Stimulated activated naive B cell treated with anti-CD40 and anti-IgM and Interleukin-4, amounts not matched to agents 10 μg/mL and 1 μg/mL and 100 μg/mL, for 72 hours (primary cell): ENCODE measurements around the gene TTR.

ENCODE experiments used
- ATAC-seq, 2 donors: fragments of 150-1000 bp; cut with Tn5 transposase; replicated peaks; 2 replicates each; pipeline ENCODE4 v1.10.0; 2021; ENCODE audit warnings: moderate library complexity in 1 of 2
- DNase-seq: peaks from one replicate; pipeline ENCODE4 v3.0.0; 2021
- H3K27ac Mint-ChIP-seq: one replicate; pipeline ENCODE4 v1.8.0; 2022; ENCODE audit warnings: mild to moderate bottlenecking, mixed read lengths
- H3K27me3 Mint-ChIP-seq, 2 donors: one replicate each; pipeline ENCODE4 v1.8.0; 2022; ENCODE audit warnings: mixed read lengths in 2 of 2
- H3K36me3 Mint-ChIP-seq, 2 donors: one replicate each; pipeline ENCODE4 v1.8.0; 2022; ENCODE audit warnings: mixed read lengths in 2 of 2, mild to moderate bottlenecking in 1 of 2
- H3K4me1 Mint-ChIP-seq, 2 donors: one replicate each; pipeline ENCODE4 v1.8.0; 2022; ENCODE audit warnings: mixed read lengths in 2 of 2, mild to moderate bottlenecking in 1 of 2
- H3K4me3 Mint-ChIP-seq, 2 donors: one replicate each; pipeline ENCODE4 v1.8.0; 2022; ENCODE audit warnings: mild to moderate bottlenecking in 2 of 2, mixed read lengths in 2 of 2, moderate library complexity in 1 of 2
- H3K9me3 Mint-ChIP-seq, 2 donors: one replicate each; pipeline ENCODE4 v1.8.0; 2022; ENCODE audit warnings: mixed read lengths in 2 of 2, mild to moderate bottlenecking in 1 of 2

The TTR gene

DNA sequence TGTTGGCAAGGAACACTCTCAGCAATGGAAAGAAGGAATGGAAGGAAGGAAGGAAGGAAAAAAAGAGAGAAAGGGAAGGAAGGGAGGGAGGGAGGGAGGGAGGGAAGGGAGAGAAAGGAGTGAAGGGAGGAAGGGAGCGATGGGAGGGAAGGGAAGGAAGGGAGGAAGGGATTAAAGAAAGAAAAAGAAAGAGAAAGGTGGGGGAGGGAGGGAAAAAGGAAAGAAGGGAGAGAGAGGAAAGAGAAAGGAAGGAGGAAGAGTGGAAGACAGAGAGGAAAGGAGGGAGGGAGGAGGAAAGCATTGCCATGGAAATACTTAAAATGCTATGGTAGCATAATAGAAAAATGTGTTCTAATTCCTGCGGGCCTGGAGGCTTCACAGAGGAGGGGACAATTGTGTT lies 22.4 kb downstream of the TTR start:
- peaks cover 12 to 14% of the 10 kb centered on the region in 2 donors for H3K4me1 Mint-ChIP-seq
- ATAC-seq (no peak), DNase-seq (no peak)
- H3K27ac Mint-ChIP-seq, result no peak overlapping the region
- no peaks in the 10 kb centered on the region for H3K36me3 Mint-ChIP-seq
- H3K27me3 Mint-ChIP-seq, result peaks cover 0 to 4% of the 10 kb centered on the region in 2 donors
- no peak overlapping the region for H3K4me3 Mint-ChIP-seq
- H3K9me3 Mint-ChIP-seq, result no peaks in the 10 kb centered on the region

DNA sequence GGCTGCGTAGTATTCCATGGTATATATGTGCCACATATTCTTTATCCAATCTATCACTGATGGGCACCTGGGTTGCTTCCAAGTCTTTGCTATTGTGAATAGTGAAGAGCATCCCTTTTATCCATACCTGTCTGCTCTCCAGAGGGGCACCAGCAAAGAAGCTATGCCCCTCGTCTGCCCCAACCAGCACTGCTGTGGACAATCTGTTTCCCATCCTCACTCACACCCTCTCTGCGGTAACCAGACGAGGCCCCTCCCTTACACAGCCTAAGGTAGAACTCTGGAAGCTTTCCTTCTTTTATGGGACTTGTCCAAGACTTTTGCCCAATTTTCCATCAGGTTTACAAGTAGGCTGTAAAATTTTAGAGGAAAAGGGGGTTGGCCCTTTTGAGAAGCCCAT lies 24.9 kb downstream of the TTR start:
- Mint-ChIP-seq H3K9me3 (no peaks in the 10 kb centered on the region), H3K4me1 (peaks cover 12 to 13% of the 10 kb centered on the region in 2 donors), H3K27me3 (peaks cover 0 to 6% of the 10 kb centered on the region in 2 donors), H3K27ac (peak overlapping the region; percentile 59), H3K4me3 (no peak overlapping the region), H3K36me3 (no peaks in the 10 kb centered on the region)
- peak in 1 of 2 donors; percentile 66 for ATAC-seq
- no peak for DNase-seq

DNA sequence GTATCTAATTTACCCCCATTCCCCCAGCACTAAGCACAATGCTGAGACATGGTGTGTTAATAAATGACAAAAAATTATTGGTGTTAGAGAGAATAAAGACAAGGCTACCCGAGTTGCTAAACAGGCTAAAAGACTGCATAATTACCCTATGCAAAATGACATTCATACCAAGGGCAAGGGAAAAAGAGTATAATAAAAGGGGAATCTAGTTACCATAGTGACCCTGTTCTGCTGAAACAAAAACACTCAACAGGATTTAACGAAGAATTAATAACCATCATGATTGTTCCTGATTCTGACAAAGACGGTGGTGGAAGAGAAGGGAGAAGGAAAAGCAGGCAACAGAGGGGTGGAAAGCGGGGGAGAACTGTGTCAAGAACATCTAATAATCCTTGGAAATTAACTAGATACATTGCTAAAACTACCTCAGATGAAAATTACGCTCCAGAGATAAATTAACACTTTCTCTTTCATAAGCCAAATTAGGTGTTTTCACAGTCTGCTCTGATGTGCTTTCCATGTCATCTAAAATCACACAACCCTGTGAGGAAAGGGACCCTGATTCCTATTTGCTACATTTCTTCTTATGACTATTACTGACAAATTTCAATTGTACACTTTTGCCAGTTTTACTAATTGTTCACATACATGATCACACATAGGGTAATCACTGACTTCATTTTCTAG lies 25.5 kb downstream of the TTR start:
- peaks cover 0 to 6% of the 10 kb centered on the region in 2 donors for H3K27me3 Mint-ChIP-seq
- ATAC-seq (peak; percentile 53 to 75), DNase-seq (no peak)
- peak overlapping the region; percentile 11 to 24 for H3K4me3 Mint-ChIP-seq
- peak overlapping the region; percentile 59 for H3K27ac Mint-ChIP-seq
- no peaks in the 10 kb centered on the region for H3K9me3 Mint-ChIP-seq
- H3K36me3 Mint-ChIP-seq, result no peaks in the 10 kb centered on the region
- peaks cover 12 to 13% of the 10 kb centered on the region in 2 donors for H3K4me1 Mint-ChIP-seq

DNA sequence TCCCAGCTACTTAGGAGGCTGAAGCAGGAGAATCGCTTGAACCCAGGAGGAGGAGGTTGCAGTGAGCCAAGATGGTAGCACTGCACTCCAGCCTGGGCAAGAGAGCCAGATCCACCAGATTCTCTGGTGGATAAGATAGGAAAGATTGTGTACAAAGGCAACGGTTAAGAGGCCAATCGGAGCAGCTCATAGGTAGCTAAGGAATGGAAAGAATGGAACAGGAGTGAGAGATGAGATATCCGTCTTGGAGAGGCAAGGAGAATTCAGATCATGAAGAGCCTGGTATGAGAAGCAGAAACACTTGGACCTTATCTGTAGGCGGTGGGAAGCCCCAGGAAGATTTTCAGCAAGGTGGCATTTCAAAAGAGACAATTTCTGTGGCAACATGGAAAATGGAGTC lies 27.1 kb downstream of the TTR start:
- no peaks in the 10 kb centered on the region for H3K36me3 Mint-ChIP-seq
- H3K4me1 Mint-ChIP-seq, result peaks cover 12 to 13% of the 10 kb centered on the region in 2 donors
- peaks cover 0 to 6% of the 10 kb centered on the region in 2 donors for H3K27me3 Mint-ChIP-seq
- no peak overlapping the region for H3K27ac Mint-ChIP-seq
- no peak overlapping the region for H3K4me3 Mint-ChIP-seq
- DNase-seq (no peak), ATAC-seq (no peak)
- H3K9me3 Mint-ChIP-seq, result no peaks in the 10 kb centered on the region

DNA sequence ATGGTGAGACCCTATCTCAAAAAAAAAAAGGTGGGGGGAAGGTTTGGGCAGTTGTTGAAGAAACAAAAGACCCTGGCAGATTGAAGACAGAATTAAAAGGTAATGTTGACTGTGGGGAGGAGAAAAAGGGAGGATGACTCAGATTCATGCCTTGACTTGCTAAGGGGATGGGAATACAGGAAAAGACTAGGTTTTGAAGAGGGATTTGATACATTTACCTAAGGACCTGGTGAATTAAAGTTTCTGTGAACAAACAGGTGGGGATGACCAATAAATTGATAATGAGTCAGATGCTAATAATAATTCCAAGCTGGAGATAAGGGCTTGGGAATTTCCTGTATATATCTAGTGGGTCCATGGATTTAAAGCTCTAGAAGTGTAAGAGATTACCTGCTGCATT lies 27.6 kb downstream of the TTR start:
- no peak overlapping the region for H3K4me3 Mint-ChIP-seq
- peaks cover 12 to 13% of the 10 kb centered on the region in 2 donors for H3K4me1 Mint-ChIP-seq
- no peaks in the 10 kb centered on the region for H3K36me3 Mint-ChIP-seq
- DNase-seq, result no peak
- ATAC-seq, result no peak
- no peak overlapping the region for H3K27ac Mint-ChIP-seq
- peaks cover 0 to 6% of the 10 kb centered on the region in 2 donors for H3K27me3 Mint-ChIP-seq
- no peaks in the 10 kb centered on the region for H3K9me3 Mint-ChIP-seq

GRCh38 chr18:31624892-31625640 lies 33.4 kb downstream of the TTR start:
- H3K9me3 Mint-ChIP-seq, result no peaks in the 10 kb centered on the region
- DNase-seq (no peak), ATAC-seq (no peak)
- no peaks in the 10 kb centered on the region for H3K27me3 Mint-ChIP-seq
- no peaks in the 10 kb centered on the region for H3K36me3 Mint-ChIP-seq
- H3K4me3 Mint-ChIP-seq, result no peak overlapping the region
- H3K27ac Mint-ChIP-seq, result no peak overlapping the region
- peaks cover 1 to 2% of the 10 kb centered on the region in 2 donors for H3K4me1 Mint-ChIP-seq

- Mint-ChIP-seq H3K36me3 (no peaks in the 10 kb centered on the region), H3K27ac (no peak overlapping the region), H3K4me1 (peaks cover 2 to 6% of the 10 kb centered on the region in 2 donors), H3K4me3 (no peak overlapping the region), H3K9me3 (no peaks in the 10 kb centered on the region), H3K27me3 (no peaks in the 10 kb centered on the region)
- ATAC-seq, result no peak
- DNase-seq, result no peak
These were observed 34.7 kb downstream of the TTR start for GRCh38 chr18:31626409-31626808.

GRCh38 chr18:31630549-31630948 lies 38.9 kb downstream of the TTR start:
- Mint-ChIP-seq H3K36me3 (peaks cover 0 to 4% of the 10 kb centered on the region in 2 donors), H3K27ac (no peak overlapping the region), H3K4me1 (peaks cover 15 to 22% of the 10 kb centered on the region in 2 donors), H3K4me3 (no peak overlapping the region), H3K27me3 (peaks cover 4 to 6% of the 10 kb centered on the region in 2 donors), H3K9me3 (no peaks in the 10 kb centered on the region)
- DNase-seq (no peak), ATAC-seq (no peak)

DNA sequence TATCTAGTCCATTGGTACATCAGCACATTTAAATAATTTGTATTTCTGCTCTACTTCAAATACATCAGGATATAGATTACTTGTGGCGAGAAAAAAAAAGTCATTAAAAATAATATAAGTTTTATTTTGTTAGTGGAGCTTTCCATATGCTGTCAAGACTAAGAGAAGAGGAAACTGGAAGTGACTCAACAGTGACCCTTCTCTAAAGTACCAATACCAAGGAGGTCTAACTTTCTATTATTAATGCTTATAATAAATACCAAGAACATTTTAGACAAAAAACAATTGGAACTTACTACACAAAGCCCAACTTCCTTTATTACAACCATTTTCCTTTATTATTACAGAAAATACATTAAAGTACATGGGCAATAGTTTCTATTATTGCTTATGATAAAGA lies 39.8 kb downstream of the TTR start:
- H3K4me3 Mint-ChIP-seq, result no peak overlapping the region
- peaks cover 0 to 7% of the 10 kb centered on the region in 2 donors for H3K36me3 Mint-ChIP-seq
- H3K27me3 Mint-ChIP-seq, result peaks cover 4 to 6% of the 10 kb centered on the region in 2 donors
- DNase-seq (no peak), ATAC-seq (no peak)
- H3K9me3 Mint-ChIP-seq, result no peaks in the 10 kb centered on the region
- H3K27ac Mint-ChIP-seq, result no peak overlapping the region
- H3K4me1 Mint-ChIP-seq, result peaks cover 15 to 22% of the 10 kb centered on the region in 2 donors

- H3K9me3 Mint-ChIP-seq, result no peaks in the 10 kb centered on the region
- DNase-seq (no peak), ATAC-seq (no peak)
- H3K4me3 Mint-ChIP-seq, result no peak overlapping the region
- H3K4me1 Mint-ChIP-seq, result peaks cover 15 to 22% of the 10 kb centered on the region in 2 donors
- H3K27ac Mint-ChIP-seq, result no peak overlapping the region
- peaks cover 0 to 10% of the 10 kb centered on the region in 2 donors for H3K36me3 Mint-ChIP-seq
- H3K27me3 Mint-ChIP-seq, result peaks cover 4 to 6% of the 10 kb centered on the region in 2 donors
These were observed 40.7 kb downstream of the TTR start for GRCh38 chr18:31632356-31632755.

DNA sequence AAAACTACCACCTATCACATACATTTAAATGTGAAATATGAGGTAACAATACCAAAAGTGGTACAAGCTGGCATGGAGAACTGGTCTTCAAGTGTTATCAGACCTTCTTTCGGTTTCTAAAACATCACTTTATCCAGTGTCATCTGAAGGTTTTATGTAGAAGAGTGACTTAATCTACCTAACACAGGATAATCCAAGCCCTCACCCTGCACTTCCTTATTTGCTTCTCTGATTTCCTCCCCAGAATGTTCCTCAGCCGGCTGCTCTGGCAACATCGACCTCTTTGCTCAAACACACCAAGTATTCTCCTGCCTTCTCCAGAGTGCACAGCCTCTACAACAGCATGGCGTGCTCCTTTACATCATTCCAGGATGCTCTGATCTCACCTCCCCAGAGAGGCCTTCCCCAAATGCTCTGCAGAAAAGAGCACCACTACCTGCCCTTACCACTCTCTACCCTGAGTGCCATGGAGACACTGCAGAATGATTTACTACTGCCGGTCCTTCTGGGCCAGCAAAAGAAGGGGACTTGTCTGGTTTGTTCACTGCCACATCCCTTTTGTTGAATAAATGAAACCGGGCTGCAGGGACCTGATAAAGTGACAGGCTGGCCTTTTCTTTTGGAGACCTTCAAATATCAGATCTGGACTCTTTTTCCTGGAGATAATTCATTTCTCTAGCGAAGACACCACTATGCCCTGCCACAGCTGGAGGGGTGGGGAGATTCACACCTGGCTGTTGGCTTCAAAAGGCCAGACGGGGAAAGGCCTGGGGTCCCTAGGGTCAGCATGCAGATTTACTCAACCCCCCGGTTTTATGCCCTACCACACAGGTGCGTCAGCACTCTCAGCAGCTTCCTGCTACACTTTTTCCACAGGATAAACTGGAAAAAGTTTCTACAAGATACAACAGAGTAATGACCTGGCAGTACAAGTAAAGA lies 42.0 kb downstream of the TTR start:
- Mint-ChIP-seq H3K4me3 (no peak overlapping the region), H3K27ac (no peak overlapping the region), H3K9me3 (no peaks in the 10 kb centered on the region), H3K27me3 (peaks cover 4 to 6% of the 10 kb centered on the region in 2 donors), H3K36me3 (peaks cover 0 to 10% of the 10 kb centered on the region in 2 donors), H3K4me1 (peaks cover 15 to 22% of the 10 kb centered on the region in 2 donors)
- peak; percentile 56 to 62 for ATAC-seq
- DNase-seq, result no peak

DNA sequence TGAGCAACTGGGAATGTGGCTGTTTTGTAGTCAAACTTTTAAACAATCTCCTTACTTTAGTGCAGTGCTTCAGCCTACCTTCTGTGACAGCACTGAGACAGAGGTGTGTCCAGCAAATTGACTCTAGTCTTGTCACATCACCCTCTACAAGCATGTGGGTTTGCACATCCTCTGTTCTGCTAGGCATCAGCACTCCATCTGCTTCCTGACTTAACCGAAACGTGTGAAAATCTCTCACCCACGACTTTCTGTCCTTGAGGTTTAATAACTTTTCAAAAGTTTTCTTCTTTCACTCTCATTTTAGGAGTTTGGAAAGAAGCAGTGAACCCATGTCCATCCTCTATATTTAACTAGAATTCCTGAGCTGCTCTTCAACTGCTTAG lies 42.6 kb downstream of the TTR start:
- Mint-ChIP-seq H3K27me3 (peaks cover 4 to 6% of the 10 kb centered on the region in 2 donors), H3K27ac (no peak overlapping the region), H3K9me3 (no peaks in the 10 kb centered on the region), H3K4me1 (peaks cover 15 to 22% of the 10 kb centered on the region in 2 donors), H3K4me3 (no peak overlapping the region), H3K36me3 (peaks cover 0 to 10% of the 10 kb centered on the region in 2 donors)
- DNase-seq (no peak), ATAC-seq (peak; percentile 81 to 92)

GRCh38 chr18:31636387-31636786 lies 44.7 kb downstream of the TTR start:
- H3K27me3 Mint-ChIP-seq, result peaks cover 4 to 6% of the 10 kb centered on the region in 2 donors
- peaks cover 12 to 15% of the 10 kb centered on the region in 2 donors for H3K4me1 Mint-ChIP-seq
- H3K27ac Mint-ChIP-seq, result no peak overlapping the region
- H3K9me3 Mint-ChIP-seq, result no peaks in the 10 kb centered on the region
- ATAC-seq (no peak), DNase-seq (no peak)
- H3K4me3 Mint-ChIP-seq, result no peak overlapping the region
- peaks cover 0 to 10% of the 10 kb centered on the region in 2 donors for H3K36me3 Mint-ChIP-seq

DNA sequence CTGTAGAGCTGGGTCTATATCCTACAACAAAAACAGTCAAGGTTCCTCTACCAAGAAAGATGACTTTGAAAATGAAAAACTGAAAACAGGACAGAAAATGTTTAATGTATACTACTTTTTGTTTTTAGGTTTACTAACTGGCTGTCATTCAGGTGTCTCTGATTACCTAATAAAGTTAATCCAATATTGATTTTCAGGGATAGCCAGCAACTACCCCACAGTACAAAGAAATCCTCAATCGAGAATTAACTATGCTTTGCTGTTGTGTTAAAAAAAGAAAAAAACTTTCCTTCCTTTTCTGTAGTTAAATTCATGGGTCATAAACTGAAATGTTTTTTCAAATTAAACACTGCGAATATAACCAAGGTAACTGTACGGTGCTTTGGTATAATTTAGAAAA lies 45.8 kb downstream of the TTR start:
- ATAC-seq, result no peak
- H3K27ac Mint-ChIP-seq, result no peak overlapping the region
- peaks cover 0 to 10% of the 10 kb centered on the region in 2 donors for H3K36me3 Mint-ChIP-seq
- H3K9me3 Mint-ChIP-seq, result no peaks in the 10 kb centered on the region
- H3K27me3 Mint-ChIP-seq, result peaks cover 4 to 6% of the 10 kb centered on the region in 2 donors
- DNase-seq, result no peak
- H3K4me3 Mint-ChIP-seq, result no peak overlapping the region
- H3K4me1 Mint-ChIP-seq, result peaks cover 12 to 23% of the 10 kb centered on the region in 2 donors
